Duodenal mucosa (tissue), 2 donors: ENCODE results near the gene SYCP2.

ENCODE experiments used
- H3K27ac ChIP-seq: one replicate; pipeline ENCODE4 v1.7.0; 2013; ENCODE audit warnings: low read depth, low read length
- H3K27me3 ChIP-seq, 2 donors: one replicate each; pipeline ENCODE4 v1.7.0; 2013; ENCODE audit warnings: low read length in 2 of 2, control low read depth in 1 of 2; ENCODE audit not compliant: insufficient read depth in 2 of 2, control insufficient read depth in 1 of 2
- H3K36me3 ChIP-seq, 2 donors: one replicate each; pipeline ENCODE4 v1.7.0; 2013; ENCODE audit warnings: low read length in 2 of 2, control low read depth in 1 of 2; ENCODE audit not compliant: insufficient read depth in 2 of 2, control insufficient read depth in 1 of 2
- H3K4me1 ChIP-seq, 2 donors: one replicate each; pipeline ENCODE4 v1.7.0; 2013; ENCODE audit warnings: low read length in 2 of 2, control low read depth in 1 of 2; ENCODE audit not compliant: insufficient read depth in 2 of 2, control insufficient read depth in 1 of 2
- H3K4me3 ChIP-seq, 2 donors: one replicate each; pipeline ENCODE4 v1.7.0; 2013; ENCODE audit warnings: low read length in 2 of 2, low read depth in 1 of 2
- H3K9ac ChIP-seq, 2 donors: one replicate each; pipeline ENCODE4 v1.7.0; 2013; ENCODE audit warnings: low read length in 2 of 2, low read depth in 1 of 2
- H3K9me3 ChIP-seq, 2 donors: one replicate each; pipeline ENCODE4 v1.7.0; 2013; ENCODE audit warnings: low read length in 2 of 2, control low read depth in 1 of 2; ENCODE audit not compliant: control insufficient read depth in 1 of 2

SYCP2 gene

GRCh38 chr20:59817406-59817805 is 116.0 kb downstream of the SYCP2 start:
- no peaks in the 10 kb centered on the region for H3K27me3 ChIP-seq
- no peaks in the 10 kb centered on the region for H3K36me3 ChIP-seq
- H3K4me3 ChIP-seq, result no peak overlapping the region
- no peak overlapping the region for H3K9ac ChIP-seq
- H3K9me3 ChIP-seq, result no peaks in the 10 kb centered on the region
- peaks cover 0 to 5% of the 10 kb centered on the region in 2 donors for H3K4me1 ChIP-seq
- no peak overlapping the region for H3K27ac ChIP-seq

- Histone ChIP-seq H3K9me3 (no peaks in the 10 kb centered on the region), H3K9ac (no peak overlapping the region), H3K4me1 (peaks cover 0 to 5% of the 10 kb centered on the region in 2 donors), H3K36me3 (no peaks in the 10 kb centered on the region), H3K27me3 (no peaks in the 10 kb centered on the region), H3K4me3 (no peak overlapping the region), H3K27ac (no peak overlapping the region)
Measured at GRCh38 chr20:59816146-59816738, 117.2 kb downstream of the SYCP2 start.

- Histone ChIP-seq H3K9ac (no peak overlapping the region), H3K9me3 (no peaks in the 10 kb centered on the region)
Measured at GRCh38 chr20:59814840-59815340, 118.5 kb downstream of the SYCP2 start.

GRCh38 chr20:59813948-59814839 is 119.2 kb downstream of the SYCP2 start:
- H3K27me3 ChIP-seq, result no peaks in the 10 kb centered on the region
- no peak overlapping the region for H3K27ac ChIP-seq
- no peak overlapping the region for H3K4me3 ChIP-seq
- H3K9ac ChIP-seq, result no peak overlapping the region
- H3K36me3 ChIP-seq, result no peaks in the 10 kb centered on the region
- H3K4me1 ChIP-seq, result no peaks in the 10 kb centered on the region
- no peaks in the 10 kb centered on the region for H3K9me3 ChIP-seq

More at GRCh38 chr20:59814840-59815340, 118.5 kb downstream of the SYCP2 start:
- Histone ChIP-seq H3K27me3 (no peaks in the 10 kb centered on the region), H3K36me3 (no peaks in the 10 kb centered on the region), H3K4me3 (no peak overlapping the region), H3K27ac (no peak overlapping the region), H3K4me1 (no peaks in the 10 kb centered on the region)
